Measurements from ENCODE around the gene EPAS1.

Gene EPAS1

GRCh38 chr2:46325182-46325928 lies 28.1 kb downstream of the EPAS1 start:
- H3K4me1 ChIP-seq (ENCODE audit: insufficient read depth, low read length), result peaks cover 2% of the 10 kb centered on the region
- no peaks in the 10 kb centered on the region for H3K9me3 ChIP-seq (ENCODE audit: low read length)
- no peak overlapping the region for H3K4me3 ChIP-seq (ENCODE audit: low read length)
- no peak overlapping the region for H2AFZ ChIP-seq (ENCODE audit: low read depth, low read length)
- H3K27me3 ChIP-seq (ENCODE audit: insufficient read depth, low read length), result no peaks in the 10 kb centered on the region
- H3K36me3 ChIP-seq (ENCODE audit: insufficient read depth, low read length), result no peaks in the 10 kb centered on the region

GRCh38 chr2:46326231-46326980 lies 29.2 kb downstream of the EPAS1 start:
- no peak overlapping the region for H3K4me3 ChIP-seq (ENCODE audit: low read length)
- no peaks in the 10 kb centered on the region for H3K9me3 ChIP-seq (ENCODE audit: low read length)
- no peak overlapping the region for H2AFZ ChIP-seq (ENCODE audit: low read depth, low read length)
- H3K36me3 ChIP-seq (ENCODE audit: insufficient read depth, low read length), result no peaks in the 10 kb centered on the region
- H3K4me1 ChIP-seq (ENCODE audit: insufficient read depth, low read length), result no peaks in the 10 kb centered on the region
- H3K27me3 ChIP-seq (ENCODE audit: insufficient read depth, low read length), result no peaks in the 10 kb centered on the region

- no peaks in the 10 kb centered on the region for H3K9me3 ChIP-seq (ENCODE audit: low read length)
- no peak overlapping the region for H3K4me3 ChIP-seq (ENCODE audit: low read length)
- H3K27me3 ChIP-seq (ENCODE audit: insufficient read depth, low read length), result no peaks in the 10 kb centered on the region
- no peaks in the 10 kb centered on the region for H3K36me3 ChIP-seq (ENCODE audit: insufficient read depth, low read length)
- no peak overlapping the region for H2AFZ ChIP-seq (ENCODE audit: low read depth, low read length)
- no peaks in the 10 kb centered on the region for H3K4me1 ChIP-seq (ENCODE audit: insufficient read depth, low read length)
Observed at GRCh38 chr2:46327627-46328026, 30.4 kb downstream of the EPAS1 start.

- H3K4me1 ChIP-seq (ENCODE audit: insufficient read depth, low read length), result no peaks in the 10 kb centered on the region
- H3K4me3 ChIP-seq (ENCODE audit: low read length), result no peak overlapping the region
- no peak overlapping the region for H2AFZ ChIP-seq (ENCODE audit: low read depth, low read length)
- no peaks in the 10 kb centered on the region for H3K9me3 ChIP-seq (ENCODE audit: low read length)
- H3K36me3 ChIP-seq (ENCODE audit: insufficient read depth, low read length), result no peaks in the 10 kb centered on the region
- no peaks in the 10 kb centered on the region for H3K27me3 ChIP-seq (ENCODE audit: insufficient read depth, low read length)
Observed at GRCh38 chr2:46328291-46328690, 31.1 kb downstream of the EPAS1 start.

- Histone ChIP-seq H3K4me1 (ENCODE audit: insufficient read depth, low read length) (no peaks in the 10 kb centered on the region), H2AFZ (ENCODE audit: low read depth, low read length) (no peak overlapping the region), H3K4me3 (ENCODE audit: low read length) (no peak overlapping the region), H3K36me3 (ENCODE audit: insufficient read depth, low read length) (no peaks in the 10 kb centered on the region), H3K27me3 (ENCODE audit: insufficient read depth, low read length) (no peaks in the 10 kb centered on the region), H3K9me3 (ENCODE audit: low read length) (no peaks in the 10 kb centered on the region)
Observed at GRCh38 chr2:46328829-46329228, 31.6 kb downstream of the EPAS1 start.

GRCh38 chr2:46329340-46329739 lies 32.1 kb downstream of the EPAS1 start:
- H3K4me3 ChIP-seq (ENCODE audit: low read length), result no peak overlapping the region
- H3K4me1 ChIP-seq (ENCODE audit: insufficient read depth, low read length), result no peaks in the 10 kb centered on the region
- no peak overlapping the region for H2AFZ ChIP-seq (ENCODE audit: low read depth, low read length)
- no peaks in the 10 kb centered on the region for H3K27me3 ChIP-seq (ENCODE audit: insufficient read depth, low read length)
- no peaks in the 10 kb centered on the region for H3K9me3 ChIP-seq (ENCODE audit: low read length)
- no peaks in the 10 kb centered on the region for H3K36me3 ChIP-seq (ENCODE audit: insufficient read depth, low read length)

GRCh38 chr2:46329803-46330775 lies 32.9 kb downstream of the EPAS1 start:
- Histone ChIP-seq H3K4me1 (ENCODE audit: insufficient read depth, low read length) (no peaks in the 10 kb centered on the region), H3K36me3 (ENCODE audit: insufficient read depth, low read length) (no peaks in the 10 kb centered on the region), H2AFZ (ENCODE audit: low read depth, low read length) (no peak overlapping the region), H3K9me3 (ENCODE audit: low read length) (no peaks in the 10 kb centered on the region), H3K4me3 (ENCODE audit: low read length) (no peak overlapping the region), H3K27me3 (ENCODE audit: insufficient read depth, low read length) (no peaks in the 10 kb centered on the region)

- Histone ChIP-seq H3K4me3 (ENCODE audit: low read length) (no peak overlapping the region), H3K9me3 (ENCODE audit: low read length) (no peaks in the 10 kb centered on the region), H3K27me3 (ENCODE audit: insufficient read depth, low read length) (no peaks in the 10 kb centered on the region), H3K36me3 (ENCODE audit: insufficient read depth, low read length) (no peaks in the 10 kb centered on the region), H2AFZ (ENCODE audit: low read depth, low read length) (no peak overlapping the region), H3K4me1 (ENCODE audit: insufficient read depth, low read length) (peaks cover 9% of the 10 kb centered on the region)
Observed at GRCh38 chr2:46331109-46331766, 34.0 kb downstream of the EPAS1 start.

- no peaks in the 10 kb centered on the region for H3K9me3 ChIP-seq (ENCODE audit: low read length)
- H3K4me1 ChIP-seq (ENCODE audit: insufficient read depth, low read length), result peaks cover 9% of the 10 kb centered on the region
- no peak overlapping the region for H3K4me3 ChIP-seq (ENCODE audit: low read length)
- peaks cover 6% of the 10 kb centered on the region for H3K27me3 ChIP-seq (ENCODE audit: insufficient read depth, low read length)
- no peaks in the 10 kb centered on the region for H3K36me3 ChIP-seq (ENCODE audit: insufficient read depth, low read length)
- no peak overlapping the region for H2AFZ ChIP-seq (ENCODE audit: low read depth, low read length)
Observed at GRCh38 chr2:46332686-46333281, 35.6 kb downstream of the EPAS1 start.

GRCh38 chr2:46333912-46334311 lies 36.7 kb downstream of the EPAS1 start:
- H3K9me3 ChIP-seq (ENCODE audit: low read length), result no peaks in the 10 kb centered on the region
- no peak overlapping the region for H3K4me3 ChIP-seq (ENCODE audit: low read length)
- H3K4me1 ChIP-seq (ENCODE audit: insufficient read depth, low read length), result peaks cover 9% of the 10 kb centered on the region

GRCh38 chr2:46334389-46335271 lies 37.4 kb downstream of the EPAS1 start:
- Histone ChIP-seq H3K4me3 (ENCODE audit: low read length) (no peak overlapping the region), H3K27me3 (ENCODE audit: insufficient read depth, low read length) (peaks cover 9% of the 10 kb centered on the region), H2AFZ (ENCODE audit: low read depth, low read length) (no peak overlapping the region), H3K9me3 (ENCODE audit: low read length) (no peaks in the 10 kb centered on the region), H3K4me1 (ENCODE audit: insufficient read depth, low read length) (peaks cover 9% of the 10 kb centered on the region), H3K36me3 (ENCODE audit: insufficient read depth, low read length) (no peaks in the 10 kb centered on the region)

More at GRCh38 chr2:46333912-46334311, 36.7 kb downstream of the EPAS1 start:
- Histone ChIP-seq H3K27me3 (ENCODE audit: insufficient read depth, low read length) (peaks cover 9% of the 10 kb centered on the region), H2AFZ (ENCODE audit: low read depth, low read length) (no peak overlapping the region), H3K36me3 (ENCODE audit: insufficient read depth, low read length) (no peaks in the 10 kb centered on the region)
